Esophagus squamous epithelium (tissue), 4 donors: ENCODE results near the gene NPHP4.

ENCODE experiments used
- POLR2A ChIP-seq, 4 donors: fragments of 450-650 bp; IDR thresholded peaks; one replicate each; pipeline ENCODE4 v1.6.1; 2017; ENCODE audit warnings: antibody characterized with exemption in 4 of 4, mild to moderate bottlenecking in 4 of 4, moderate library complexity in 3 of 4
- TF ChIP-seq, protein P1 (sequence below), 6 experiments: fragments of 450-650 bp in 4 of 6; fragments of 200-600 bp in 2 of 6; sonication (generic) in 2 of 6; IDR thresholded peaks; one replicate each; pipeline ENCODE4 v1.5.1; 2016 to 2019; ENCODE audit warnings: antibody characterized with exemption in 6 of 6, mild to moderate bottlenecking in 4 of 6, moderate library complexity in 4 of 6

DNA sequence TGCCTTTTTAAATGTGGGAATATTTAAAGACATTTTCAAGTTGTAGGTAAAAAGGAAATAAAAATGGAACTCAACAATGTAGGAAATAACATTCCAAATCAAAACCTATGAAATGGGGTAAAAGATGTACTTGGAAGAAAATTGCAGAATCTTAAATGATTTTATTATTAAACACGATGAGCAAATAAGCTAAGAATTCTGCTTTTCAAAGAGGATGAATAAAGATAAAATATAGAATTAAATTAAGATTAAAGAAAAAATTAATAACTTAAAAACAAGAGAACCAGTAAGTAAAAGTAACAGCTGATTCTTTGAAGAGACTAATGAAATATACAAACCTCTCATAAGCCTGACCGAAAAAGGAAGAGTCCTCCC is 74.0 kb downstream of the NPHP4 start:
- TF ChIP-seq POLR2A (IDR thresholded peaks at IDR 0.05): no peak
- TF ChIP-seq, protein P1, sequence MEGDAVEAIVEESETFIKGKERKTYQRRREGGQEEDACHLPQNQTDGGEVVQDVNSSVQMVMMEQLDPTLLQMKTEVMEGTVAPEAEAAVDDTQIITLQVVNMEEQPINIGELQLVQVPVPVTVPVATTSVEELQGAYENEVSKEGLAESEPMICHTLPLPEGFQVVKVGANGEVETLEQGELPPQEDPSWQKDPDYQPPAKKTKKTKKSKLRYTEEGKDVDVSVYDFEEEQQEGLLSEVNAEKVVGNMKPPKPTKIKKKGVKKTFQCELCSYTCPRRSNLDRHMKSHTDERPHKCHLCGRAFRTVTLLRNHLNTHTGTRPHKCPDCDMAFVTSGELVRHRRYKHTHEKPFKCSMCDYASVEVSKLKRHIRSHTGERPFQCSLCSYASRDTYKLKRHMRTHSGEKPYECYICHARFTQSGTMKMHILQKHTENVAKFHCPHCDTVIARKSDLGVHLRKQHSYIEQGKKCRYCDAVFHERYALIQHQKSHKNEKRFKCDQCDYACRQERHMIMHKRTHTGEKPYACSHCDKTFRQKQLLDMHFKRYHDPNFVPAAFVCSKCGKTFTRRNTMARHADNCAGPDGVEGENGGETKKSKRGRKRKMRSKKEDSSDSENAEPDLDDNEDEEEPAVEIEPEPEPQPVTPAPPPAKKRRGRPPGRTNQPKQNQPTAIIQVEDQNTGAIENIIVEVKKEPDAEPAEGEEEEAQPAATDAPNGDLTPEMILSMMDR (IDR thresholded peaks at IDR 0.05): no peak
